T-helper 2 cell treated with Interferon-gamma antibody and Interleukin-4, amounts not matched to agents 100 ng/mL and 5 ng/mL, for 36 hours (primary cell): Measurements from ENCODE around the gene MYL5. TPM values are rescaled to one million over a fixed set of nuclear protein-coding genes. Genes with fewer than 3 reads are reported as not detected.
"Not testable (repeated sequence)": the region's sequence is repeated elsewhere in the genome, so short reads cannot be mapped to it uniquely, and the experiment has no call there.

Experiments
- intact Hi-C: fragments of 100-400 bp; cut with micrococcal nuclease; formaldehyde crosslinking; loops from one replicate; pipeline ENCODE4 v1.15.1; 2023
- total RNA-seq: library from RNA; stranded (reverse); gene quantifications from 2 replicates; pipeline ENCODE4 v1.2.3, GENCODE V29; 2022

The MYL5 gene
- total RNA-seq, 1 donor from 2014 or later: 22.4 TPM

GRCh38 chr4:656436-657337 lies 17.7 kb upstream of the MYL5 start:
- intact Hi-C loops: no loop called here

GRCh38 chr4:657338-657833 lies 17.0 kb upstream of the MYL5 start:
- intact Hi-C loops: no loop called here

GRCh38 chr4:657834-658667 lies 16.3 kb upstream of the MYL5 start:
- intact Hi-C loops: no loop called here

GRCh38 chr4:658681-659667 lies 15.4 kb upstream of the MYL5 start:
- intact Hi-C loops: no loop called here

GRCh38 chr4:659851-660250 lies 14.5 kb upstream of the MYL5 start:
- intact Hi-C loops: no loop called here

GRCh38 chr4:660401-660800 lies 13.9 kb upstream of the MYL5 start:
- intact Hi-C loops: no loop called here

GRCh38 chr4:661231-661630 lies 13.1 kb upstream of the MYL5 start:
- intact Hi-C loops: no loop called here

- intact Hi-C loops: no loop called here
Observed at GRCh38 chr4:661881-662761, 12.2 kb upstream of the MYL5 start.

GRCh38 chr4:663046-663437 lies 11.3 kb upstream of the MYL5 start:
- intact Hi-C loops: loop anchor here (1.0 kb wide), 1 partner anchor 190 kb away; no protein-coding TSS in a partner anchor

GRCh38 chr4:663438-664428 lies 10.6 kb upstream of the MYL5 start:
- intact Hi-C loops: loop anchor here (1.0 kb wide), 2 partner anchors 11 to 190 kb away; partner anchors contain the start of genes ATP5ME and MYL5

GRCh38 chr4:664713-665231 lies 9.6 kb upstream of the MYL5 start:
- intact Hi-C loops: loop anchor here (1.0 kb wide), 1 partner anchor 10 kb away; the partner anchor contains the start of genes ATP5ME and MYL5

GRCh38 chr4:665381-665750 lies 9.0 kb upstream of the MYL5 start:
- intact Hi-C loops: no loop called here

GRCh38 chr4:665751-666435 lies 8.4 kb upstream of the MYL5 start:
- intact Hi-C loops: no loop called here

GRCh38 chr4:666436-666810 lies 7.9 kb upstream of the MYL5 start:
- intact Hi-C loops: no loop called here

- intact Hi-C loops: no loop called here
Observed at GRCh38 chr4:666822-667544, 7.4 kb upstream of the MYL5 start.

- intact Hi-C loops: no loop called here
Observed at GRCh38 chr4:667545-667925, 6.8 kb upstream of the MYL5 start.

- intact Hi-C loops: not testable (repeated sequence)
Observed at GRCh38 chr4:668219-668618, 6.1 kb upstream of the MYL5 start.
